ACC112 (cell line): ENCODE results near the gene GRWD1.
A peak's percentile ranks its signal among the peaks of the same experiment; 100 is the strongest.

Source experiments
- H2AFZ ChIP-seq: fragments of 200-600 bp; sonication (generic); one replicate; pipeline ENCODE4 v1.6.0; 2017; ENCODE audit warnings: antibody characterized with exemption, low read length; ENCODE audit not compliant: unreplicated experiment
- H3K27ac ChIP-seq: fragments of 200-600 bp; sonication (generic); 2 replicates; pipeline ENCODE4 v1.5.1; 2014; ENCODE audit warnings: low read depth, mild to moderate bottlenecking, antibody characterized with exemption, low read length, moderate library complexity
- H3K27me3 ChIP-seq: fragments of 200-600 bp; sonication (generic); 2 replicates; pipeline ENCODE4 v1.6.1; 2014; ENCODE audit warnings: mild to moderate bottlenecking, antibody characterized with exemption, low read length, moderate library complexity, mixed read lengths; ENCODE audit not compliant: insufficient read depth
- H3K36me3 ChIP-seq: fragments of 200-600 bp; sonication (generic); 2 replicates; pipeline ENCODE4 v1.6.1; 2016; ENCODE audit warnings: mild to moderate bottlenecking, antibody characterized with exemption, low read length, moderate library complexity, mixed read lengths; ENCODE audit not compliant: insufficient read depth
- H3K4me1 ChIP-seq: fragments of 200-600 bp; sonication (generic); one replicate; pipeline ENCODE4 v1.6.1; 2016; ENCODE audit warnings: low read length, mixed read lengths; ENCODE audit not compliant: insufficient read depth, unreplicated experiment, control insufficient read depth
- H3K4me3 ChIP-seq: fragments of 200-600 bp; sonication (generic); 2 replicates; pipeline ENCODE4 v1.5.1; 2014; ENCODE audit warnings: mild to moderate bottlenecking, low read depth, low read length
- H3K79me2 ChIP-seq: fragments of 200-600 bp; sonication (generic); one replicate; pipeline ENCODE4 v1.6.0; 2016; ENCODE audit warnings: low read length; ENCODE audit not compliant: control insufficient read depth, unreplicated experiment, insufficient read depth

Gene GRWD1

DNA sequence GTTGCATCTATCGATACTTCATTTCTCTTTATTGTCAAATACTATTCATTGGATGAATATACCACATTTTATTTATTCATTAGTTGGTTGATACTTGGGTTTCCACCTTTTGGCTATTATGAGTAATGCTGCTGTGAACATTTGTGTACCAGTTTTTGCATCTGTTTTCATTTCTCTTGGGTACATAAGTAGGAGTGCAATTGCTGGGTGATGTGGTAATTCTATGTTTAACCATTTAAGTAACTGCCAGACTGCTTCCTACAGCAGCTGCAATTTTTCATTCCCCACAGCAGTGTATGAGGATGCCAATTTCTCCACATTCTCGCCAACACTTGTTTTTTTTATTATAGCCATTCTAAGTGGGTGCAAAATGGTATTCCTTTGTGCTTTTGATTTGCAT is 12.2 kb downstream of the GRWD1 start:
- Histone ChIP-seq H2AFZ (no peak overlapping the region), H3K36me3 (no peaks in the 10 kb centered on the region), H3K79me2 (no peaks in the 10 kb centered on the region), H3K4me3 (no peak overlapping the region), H3K27me3 (no peaks in the 10 kb centered on the region), H3K4me1 (no peaks in the 10 kb centered on the region), H3K27ac (no peak overlapping the region)

GRCh38 chr19:48461651-48461981 is 15.8 kb downstream of the GRWD1 start:
- Histone ChIP-seq H2AFZ (no peak overlapping the region), H3K27ac (no peak overlapping the region), H3K79me2 (no peaks in the 10 kb centered on the region), H3K4me3 (no peak overlapping the region), H3K27me3 (no peaks in the 10 kb centered on the region), H3K36me3 (no peaks in the 10 kb centered on the region), H3K4me1 (peaks cover 4% of the 10 kb centered on the region)

DNA sequence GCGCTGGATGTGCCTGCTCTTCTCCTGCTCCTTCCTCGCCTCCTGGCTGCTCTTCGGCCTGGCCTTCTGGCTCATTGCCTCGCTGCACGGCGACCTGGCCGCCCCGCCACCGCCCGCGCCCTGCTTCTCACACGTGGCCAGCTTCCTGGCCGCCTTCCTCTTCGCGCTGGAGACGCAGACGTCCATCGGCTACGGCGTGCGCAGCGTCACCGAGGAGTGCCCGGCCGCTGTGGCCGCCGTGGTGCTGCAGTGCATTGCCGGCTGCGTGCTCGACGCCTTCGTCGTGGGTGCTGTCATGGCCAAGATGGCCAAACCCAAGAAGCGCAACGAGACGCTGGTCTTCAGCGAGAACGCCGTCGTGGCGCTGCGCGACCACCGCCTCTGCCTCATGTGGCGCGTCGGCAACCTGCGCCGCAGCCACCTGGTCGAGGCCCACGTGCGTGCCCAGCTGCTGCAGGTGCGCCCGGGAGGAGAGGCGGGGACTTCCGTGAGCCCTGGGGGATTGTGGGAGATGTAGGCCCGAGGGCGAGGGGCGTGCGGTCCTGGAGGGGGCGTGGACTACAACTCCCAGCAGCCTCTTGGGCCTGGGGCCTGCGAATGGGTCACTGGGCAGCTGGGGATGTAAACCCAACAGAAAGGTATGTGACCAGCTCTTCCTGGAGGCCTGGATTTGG is 16.3 kb downstream of the GRWD1 start:
- Histone ChIP-seq H3K4me1 (peaks cover 8% of the 10 kb centered on the region), H3K79me2 (no peaks in the 10 kb centered on the region), H2AFZ (no peak overlapping the region), H3K27ac (no peak overlapping the region), H3K4me3 (no peak overlapping the region), H3K27me3 (no peaks in the 10 kb centered on the region), H3K36me3 (no peaks in the 10 kb centered on the region)

GRCh38 chr19:48465215-48465614 is 19.4 kb downstream of the GRWD1 start:
- Histone ChIP-seq H3K27ac (no peak overlapping the region), H3K27me3 (no peaks in the 10 kb centered on the region), H2AFZ (no peak overlapping the region), H3K4me3 (no peak overlapping the region), H3K4me1 (peaks cover 11% of the 10 kb centered on the region), H3K79me2 (peaks cover 6% of the 10 kb centered on the region), H3K36me3 (no peaks in the 10 kb centered on the region)

- H3K27ac ChIP-seq, result no peak overlapping the region
- no peak overlapping the region for H3K4me3 ChIP-seq
- H2AFZ ChIP-seq, result no peak overlapping the region
- no peaks in the 10 kb centered on the region for H3K36me3 ChIP-seq
- H3K27me3 ChIP-seq, result no peaks in the 10 kb centered on the region
- H3K79me2 ChIP-seq, result peaks cover 12% of the 10 kb centered on the region
- H3K4me1 ChIP-seq, result peaks cover 15% of the 10 kb centered on the region
These were observed 21.0 kb downstream of the GRWD1 start for GRCh38 chr19:48466561-48467325.

- H2AFZ ChIP-seq, result no peak overlapping the region
- peak overlapping the region; percentile 75 for H3K27ac ChIP-seq
- no peaks in the 10 kb centered on the region for H3K36me3 ChIP-seq
- no peaks in the 10 kb centered on the region for H3K27me3 ChIP-seq
- H3K79me2 ChIP-seq, result peaks cover 12% of the 10 kb centered on the region
- peaks cover 15% of the 10 kb centered on the region for H3K4me1 ChIP-seq
- H3K4me3 ChIP-seq, result peak overlapping the region; percentile 76
These were observed 23.0 kb downstream of the GRWD1 start for GRCh38 chr19:48468772-48469288.

- H3K4me3 ChIP-seq, result peak within 1 kb of the TSS; percentile 76
- H3K27ac ChIP-seq, result peak within 1 kb of the TSS; percentile 75
- no peaks in the 10 kb centered on the region for H3K27me3 ChIP-seq
- no peaks in the 10 kb centered on the region for H3K36me3 ChIP-seq
- peaks cover 12% of the 10 kb centered on the region for H3K79me2 ChIP-seq
- no peak within 1 kb of the TSS for H2AFZ ChIP-seq
- peaks cover 15% of the 10 kb centered on the region for H3K4me1 ChIP-seq
These were observed 23.6 kb downstream of the GRWD1 start, which contains the start of gene CYTH2 for GRCh38 chr19:48469289-48469881. Gene CYTH2, plus strand, starts transcription at chr19:48469369. Its CDS starts 139 bp downstream, at chr19:48469508.

DNA sequence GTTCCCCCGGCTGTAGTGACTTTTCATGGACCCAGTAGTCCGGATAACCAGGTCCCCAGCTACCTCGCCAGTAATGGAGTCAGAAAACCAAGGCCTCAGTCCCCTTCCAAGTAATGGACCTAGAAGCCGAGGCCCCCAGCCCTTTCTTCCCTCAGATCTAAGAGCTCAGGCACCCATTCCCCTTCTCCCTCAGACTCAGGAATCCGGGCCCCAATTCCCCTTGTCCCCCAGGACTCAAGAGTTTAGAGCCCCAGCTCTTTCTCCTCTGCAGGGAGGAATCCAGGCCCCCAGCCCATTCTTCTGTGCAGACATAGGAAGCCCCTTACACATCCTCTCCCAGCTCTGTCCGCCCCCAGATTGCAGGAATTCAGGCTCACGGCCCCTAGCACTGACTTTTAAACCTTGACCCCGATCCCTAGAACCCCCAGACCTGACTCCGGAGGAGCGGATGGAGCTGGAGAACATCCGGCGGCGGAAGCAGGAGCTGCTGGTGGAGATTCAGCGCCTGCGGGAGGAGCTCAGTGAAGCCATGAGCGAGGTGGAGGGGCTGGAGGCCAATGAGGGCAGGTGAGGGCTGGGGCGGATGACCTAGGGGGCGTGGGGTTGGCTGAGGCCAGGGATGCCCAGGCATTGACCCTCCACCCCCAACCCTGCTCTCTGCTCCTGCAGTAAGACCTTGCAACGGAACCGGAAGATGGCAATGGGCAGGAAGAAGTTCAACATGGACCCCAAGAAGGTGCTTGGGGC is 24.3 kb downstream of the GRWD1 start:
- Histone ChIP-seq H3K79me2 (peaks cover 12% of the 10 kb centered on the region), H2AFZ (no peak overlapping the region), H3K36me3 (no peaks in the 10 kb centered on the region), H3K4me3 (peak overlapping the region; percentile 76), H3K27me3 (no peaks in the 10 kb centered on the region), H3K27ac (no peak overlapping the region), H3K4me1 (peaks cover 15% of the 10 kb centered on the region)

DNA sequence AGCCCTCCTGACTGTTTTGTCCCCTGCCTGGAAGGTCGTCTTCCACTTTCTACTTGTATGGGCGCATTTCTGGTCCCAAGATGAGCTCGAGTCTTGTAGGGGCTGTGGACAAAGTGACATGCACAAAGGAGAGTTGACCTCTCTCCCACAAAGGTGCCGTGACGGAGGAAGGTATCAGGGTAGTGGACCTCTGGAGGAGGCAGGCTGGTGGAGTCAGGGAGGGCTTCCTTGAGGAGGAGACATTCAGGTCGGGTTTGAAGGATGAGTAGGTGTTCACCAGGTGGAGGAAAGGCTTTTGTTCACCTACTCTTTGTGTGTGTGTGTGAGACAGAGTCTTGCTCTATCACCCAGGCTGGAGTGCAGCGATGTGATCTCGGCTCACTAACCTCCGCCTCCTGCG is 25.1 kb downstream of the GRWD1 start:
- H3K36me3 ChIP-seq, result no peaks in the 10 kb centered on the region
- H3K4me3 ChIP-seq, result no peak overlapping the region

GRCh38 chr19:48471836-48472235 is 26.1 kb downstream of the GRWD1 start:
- H2AFZ ChIP-seq, result no peak overlapping the region
- no peak overlapping the region for H3K4me3 ChIP-seq
- no peaks in the 10 kb centered on the region for H3K36me3 ChIP-seq
- no peaks in the 10 kb centered on the region for H3K27me3 ChIP-seq
- no peak overlapping the region for H3K27ac ChIP-seq
- peaks cover 9% of the 10 kb centered on the region for H3K4me1 ChIP-seq
- peaks cover 12% of the 10 kb centered on the region for H3K79me2 ChIP-seq

More for the DNA sequence above, 25.1 kb downstream of the GRWD1 start:
- Histone ChIP-seq H3K27ac (no peak overlapping the region), H3K79me2 (peaks cover 12% of the 10 kb centered on the region), H2AFZ (no peak overlapping the region), H3K27me3 (no peaks in the 10 kb centered on the region), H3K4me1 (peaks cover 15% of the 10 kb centered on the region)
